GM12864 (cell line): ENCODE data around the gene LSM14A.

Experiments used
- DNase-seq: peaks from one replicate; pipeline ENCODE4 v3.0.0-alpha.2; 2011; ENCODE audit warnings: low read depth
- H3K4me3 ChIP-seq: 2 replicates; pipeline ENCODE4 v1.5.1; 2011; ENCODE audit warnings: mild to moderate bottlenecking, low read depth, low read length, control low read depth
- TF ChIP-seq, protein P1 (sequence below): IDR thresholded peaks from 2 replicates; pipeline ENCODE4 v1.5.1; 2011; ENCODE audit warnings: low read depth, mild to moderate bottlenecking, moderate library complexity, low read length, control low read depth, inconsistent platforms; ENCODE audit errors: missing control alignments

The LSM14A gene

DNA sequence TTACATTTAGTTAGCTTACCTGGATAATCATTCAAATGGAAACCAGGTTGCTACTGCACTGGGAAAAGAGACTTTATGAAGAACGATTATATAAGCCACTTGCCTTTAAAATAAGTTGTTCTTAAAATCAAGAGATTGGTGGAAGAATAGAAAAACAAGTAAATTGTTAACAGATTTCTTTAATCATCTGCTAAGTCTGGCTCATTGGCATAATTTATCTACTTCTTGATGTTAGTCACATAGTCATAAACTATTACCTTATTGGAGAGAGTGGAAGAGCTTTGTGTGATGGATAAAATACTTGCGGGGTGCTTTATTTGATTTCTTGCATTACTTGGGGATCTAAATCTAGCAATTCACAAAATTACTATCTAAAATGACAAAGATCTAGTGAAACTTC, 6.8 kb downstream of the LSM14A start:
- TF ChIP-seq, protein P1, sequence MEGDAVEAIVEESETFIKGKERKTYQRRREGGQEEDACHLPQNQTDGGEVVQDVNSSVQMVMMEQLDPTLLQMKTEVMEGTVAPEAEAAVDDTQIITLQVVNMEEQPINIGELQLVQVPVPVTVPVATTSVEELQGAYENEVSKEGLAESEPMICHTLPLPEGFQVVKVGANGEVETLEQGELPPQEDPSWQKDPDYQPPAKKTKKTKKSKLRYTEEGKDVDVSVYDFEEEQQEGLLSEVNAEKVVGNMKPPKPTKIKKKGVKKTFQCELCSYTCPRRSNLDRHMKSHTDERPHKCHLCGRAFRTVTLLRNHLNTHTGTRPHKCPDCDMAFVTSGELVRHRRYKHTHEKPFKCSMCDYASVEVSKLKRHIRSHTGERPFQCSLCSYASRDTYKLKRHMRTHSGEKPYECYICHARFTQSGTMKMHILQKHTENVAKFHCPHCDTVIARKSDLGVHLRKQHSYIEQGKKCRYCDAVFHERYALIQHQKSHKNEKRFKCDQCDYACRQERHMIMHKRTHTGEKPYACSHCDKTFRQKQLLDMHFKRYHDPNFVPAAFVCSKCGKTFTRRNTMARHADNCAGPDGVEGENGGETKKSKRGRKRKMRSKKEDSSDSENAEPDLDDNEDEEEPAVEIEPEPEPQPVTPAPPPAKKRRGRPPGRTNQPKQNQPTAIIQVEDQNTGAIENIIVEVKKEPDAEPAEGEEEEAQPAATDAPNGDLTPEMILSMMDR, result no peak
- H3K4me3 ChIP-seq, result no peak overlapping the region
- no peak for DNase-seq

DNA sequence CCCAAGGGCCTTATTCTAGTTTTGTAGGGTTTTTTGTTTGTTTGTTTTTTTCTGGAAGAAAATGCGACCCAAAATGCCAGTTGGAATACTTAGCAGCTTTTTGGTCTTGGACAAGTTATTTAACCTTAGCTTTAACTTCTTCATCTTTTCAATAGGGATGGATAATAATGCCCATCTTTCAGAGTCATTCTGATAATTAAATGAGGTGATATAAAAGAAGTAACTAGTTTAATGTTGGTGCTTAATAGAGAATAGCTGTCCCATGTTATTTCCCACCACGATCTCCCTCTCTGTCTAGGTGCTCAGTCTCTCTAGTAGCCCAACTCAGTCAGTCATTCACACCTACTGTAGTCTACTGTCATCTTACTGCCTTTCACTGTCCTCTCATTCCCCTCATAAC, 8.0 kb downstream of the LSM14A start:
- TF ChIP-seq, protein P1, result no peak
- H3K4me3 ChIP-seq, result no peak overlapping the region
- DNase-seq, result no peak

DNA sequence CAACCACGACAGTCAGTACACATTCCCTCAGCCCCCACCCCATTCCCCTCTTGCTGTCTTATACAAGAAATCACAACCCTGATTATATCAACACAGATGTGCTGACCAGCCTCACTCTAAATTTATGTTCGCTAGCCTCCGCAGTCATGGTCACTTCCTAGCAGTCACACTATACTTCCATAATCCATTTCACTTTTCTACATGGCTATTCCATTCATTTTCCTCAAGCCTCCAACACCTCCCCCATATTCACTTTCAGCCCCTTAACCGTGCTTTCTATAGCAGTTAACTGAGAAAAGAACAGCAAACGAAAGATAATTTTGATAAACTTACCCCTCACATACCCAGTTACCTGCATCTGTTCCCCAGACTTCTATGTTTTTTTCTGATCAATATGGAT, 8.4 kb downstream of the LSM14A start:
- no peak for DNase-seq
- TF ChIP-seq, protein P1, result no peak
- H3K4me3 ChIP-seq, result no peak overlapping the region

DNA sequence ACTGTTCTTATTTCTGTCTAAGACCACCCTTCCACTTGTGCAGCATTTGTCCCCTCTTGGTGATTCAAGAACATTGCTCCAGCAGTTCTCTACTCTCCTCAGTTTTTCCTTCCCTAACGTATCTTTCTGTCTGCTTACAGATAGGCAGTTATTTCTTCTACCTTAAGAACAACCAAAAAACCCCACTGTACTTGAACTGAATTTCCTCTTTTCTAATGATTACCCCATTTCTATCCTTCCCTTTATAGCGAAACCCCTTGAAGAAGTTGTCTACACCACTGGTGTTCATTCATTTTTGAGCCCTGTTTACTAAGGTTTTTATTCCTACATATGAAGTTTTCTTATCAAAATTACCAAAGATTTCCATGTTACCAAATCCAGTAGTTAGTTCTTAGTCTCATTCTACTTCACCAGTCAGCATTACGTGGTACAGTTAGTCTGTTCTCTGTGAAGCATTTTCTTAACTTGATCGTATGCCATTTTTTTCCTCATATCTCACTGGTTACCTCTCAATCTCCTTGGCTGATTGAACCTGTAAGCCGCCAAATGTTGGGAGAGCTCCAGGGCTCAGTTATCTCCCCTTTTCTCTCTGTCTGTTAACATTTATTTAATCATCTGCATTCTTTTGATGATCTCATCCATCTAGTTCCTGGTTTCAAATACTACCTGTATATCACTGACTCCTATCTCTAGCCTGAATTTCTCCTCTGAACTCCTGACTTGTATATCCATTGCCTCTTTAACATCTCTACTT, 9.0 kb downstream of the LSM14A start:
- H3K4me3 ChIP-seq, result no peak overlapping the region
- DNase-seq, result no peak
- TF ChIP-seq, protein P1, result no peak

DNA sequence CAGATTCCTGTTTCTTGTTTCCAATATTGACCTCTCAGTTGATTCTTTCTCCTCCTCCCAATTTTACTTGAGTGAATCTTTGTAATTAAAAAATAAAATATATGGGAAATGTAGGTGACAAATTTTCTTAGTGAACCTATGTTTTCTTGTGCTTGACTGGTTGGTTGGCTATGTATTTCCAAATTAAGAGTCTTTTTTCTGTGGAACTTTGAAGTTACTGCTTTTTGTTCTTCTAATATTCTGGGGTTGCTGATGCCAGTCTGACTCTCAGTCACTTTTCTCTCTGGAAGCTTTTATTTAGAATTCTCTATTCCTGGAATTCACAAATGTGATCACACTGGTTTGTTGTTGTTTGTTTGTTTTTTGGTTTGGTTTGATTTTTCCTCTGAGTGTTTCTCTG, 9.8 kb downstream of the LSM14A start:
- H3K4me3 ChIP-seq, result no peak overlapping the region
- no peak for DNase-seq
- TF ChIP-seq, protein P1, result no peak

DNA sequence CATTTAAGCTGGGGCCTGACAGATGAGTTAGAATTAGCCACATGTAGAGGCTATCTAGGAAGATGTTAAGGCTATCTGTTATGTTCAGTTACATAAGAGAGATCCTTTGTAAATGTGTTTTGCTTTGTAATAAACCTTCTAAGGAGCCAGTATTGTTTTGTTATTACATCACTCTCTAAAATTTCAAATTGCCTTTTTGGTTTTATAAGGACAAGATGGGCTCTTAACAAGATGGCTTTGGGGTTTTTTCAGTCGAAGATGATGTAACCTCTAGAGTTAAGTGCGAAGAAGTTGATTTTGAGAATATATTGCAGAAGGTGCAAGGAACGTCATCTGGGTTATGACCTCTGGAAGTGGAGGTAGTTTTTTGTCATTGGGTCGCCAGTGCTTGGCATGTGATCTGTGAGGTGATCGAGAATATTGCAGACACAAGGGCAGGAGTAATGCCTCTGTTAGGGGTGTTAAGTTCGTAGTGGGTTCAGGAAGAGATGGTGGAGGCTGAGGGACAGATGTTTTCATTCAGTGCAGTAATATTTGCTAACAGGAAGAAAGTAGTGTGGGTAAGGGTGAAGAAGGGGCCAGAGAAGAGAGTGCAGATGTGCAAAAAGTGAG, 12.7 kb downstream of the LSM14A start:
- TF ChIP-seq, protein P1, result no peak
- H3K4me3 ChIP-seq, result no peak overlapping the region
- no peak for DNase-seq

DNA sequence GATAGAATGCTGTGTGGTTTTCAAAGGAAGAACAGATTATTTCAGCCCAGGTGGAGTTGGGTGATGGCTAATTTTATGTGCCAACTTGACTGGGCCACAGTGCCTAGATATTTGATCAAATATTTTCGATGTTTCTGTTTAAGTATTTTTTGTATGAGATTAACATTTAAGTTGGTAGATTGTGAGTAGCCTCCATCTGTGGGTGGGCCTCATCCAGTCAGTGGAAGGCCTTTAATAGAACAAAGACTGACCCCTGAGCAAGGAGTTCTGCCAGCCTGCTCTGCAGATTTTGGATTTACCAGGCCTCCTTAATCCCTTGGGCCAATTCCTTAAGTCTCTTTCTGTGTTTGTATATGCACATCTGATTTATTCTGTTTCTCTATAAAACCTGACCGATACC, 13.9 kb downstream of the LSM14A start:
- TF ChIP-seq, protein P1, result no peak
- DNase-seq, result no peak
- H3K4me3 ChIP-seq, result no peak overlapping the region
